ENCODE data around the gene DEAF1. TPM values are rescaled to one million over a fixed set of nuclear protein-coding genes. Genes with fewer than 3 reads are reported as not detected.

The DEAF1 gene
- total and polyA plus RNA-seq, 2 of the 13 experiments (the other 11 are each of a cell fraction or from before 2014, with no cell fraction given), result 22.3 to 29.6 TPM

GRCh38 chr11:678297-678696 is 16.7 kb downstream of the DEAF1 start:
- Histone ChIP-seq H3K27ac (ENCODE audit: extremely low read length, insufficient read depth, low read length) (no peak overlapping the region), H3K4me1 (ENCODE audit: insufficient read depth, low read length) (no peaks in the 10 kb centered on the region), H4K20me1 (ENCODE audit: insufficient read depth, low read length) (no peaks in the 10 kb centered on the region), H3K9ac (ENCODE audit: insufficient read depth, low read depth, low read length) (no peak overlapping the region), H3K4me3 (replicated peaks in 1 of 3; ENCODE audit: insufficient read depth in 1 of 3, low read depth in 2 of 3, low read length in 3 of 3) (no peak overlapping the region), H2AFZ (ENCODE audit: low read length) (no peak overlapping the region), H3K9me3 (ENCODE audit: low read length) (no peaks in the 10 kb centered on the region), H3K4me2 (ENCODE audit: low read depth, low read length) (no peak overlapping the region), H3K27me3 (ENCODE audit: control insufficient read depth in 1 of 2, insufficient read depth in 2 of 2, low read length in 2 of 2) (no peaks in the 10 kb centered on the region), H3K36me3 (replicated peaks in 1 of 2; ENCODE audit: control insufficient read depth in 1 of 2, insufficient read depth in 2 of 2, low read length in 2 of 2) (peaks cover 23 to 58% of the 10 kb centered on the region in 2 experiments; a peak in 4 of 5 replicates), H3K79me2 (ENCODE audit: insufficient read depth, low read length) (no peaks in the 10 kb centered on the region)
- WGBS (ENCODE audit: low lambda C conversion rate), result 93% methylated on average over 2 of the region's 3 CpGs
- no peak for FAIRE-seq
- intact Hi-C loops (cut with micrococcal nuclease; ENCODE audit: unreplicated experiment) (no loop called here), in situ Hi-C loops (cut with HindIII; ENCODE audit: extremely low pct_ligation_motif_present, low pct_unique_long_range_greater_than_20kb) (no loop called here)
- no peak for TF ChIP-seq NFIB (CRISPR knock-in tag; IDR thresholded peaks at IDR 0.05; ENCODE audit: borderline replicate concordance)
- no peak for TF ChIP-seq ZBTB40 (IDR thresholded peaks at IDR 0.05)
- TF ChIP-seq ZBTB40 (CRISPR knock-in tag; IDR thresholded peaks at IDR 0.05), result peak; percentile 57; the same call in 1 of the 2 replicates
- POLR2A ChIA-PET, result no interaction called here
- no peak for ATAC-seq
- CTCF ChIA-PET (ENCODE audit: low intra/inter-chr PET ratio, low total read pairs), result no interaction called here
- no peak for DNase-seq (ENCODE audit: low spot score)
- BruUV-seq (replicated peaks), result no TSS peak
